M059J (cell line): ENCODE data around the gene SRPX2. TPM values are rescaled to one million over a fixed set of nuclear protein-coding genes. Genes with fewer than 3 reads are reported as not detected.

ENCODE experiments used
- DNase-seq: peaks from one replicate; pipeline ENCODE4 v3.0.0-alpha.2; 2012; ENCODE audit warnings: low read depth
- total RNA-seq: library from RNA; depleted of rRNA; stranded (reverse); fragments of >200 nt; shearing (Covaris generic); gene quantifications from 2 replicates; pipeline ENCODE4 v1.2.3, GENCODE V29; 2014; rRNA removed

SRPX2 gene
- 58.5 and 81.9 TPM in 2 replicates for total RNA-seq

GRCh38 chrX:100643956-100644860 lies at the start of gene SRPX2:
TSS of gene SRPX2 (plus strand) at chrX:100644199. CDS start at chrX:100646323, 2,124 bp downstream.
- DNase-seq: peak; percentile 92

- no peak for DNase-seq
Measured at GRCh38 chrX:100596601-100597000, 47.4 kb upstream of the SRPX2 start.

GRCh38 chrX:100599456-100599855 lies 44.5 kb upstream of the SRPX2 start:
- no peak for DNase-seq

GRCh38 chrX:100600340-100600739 lies 43.7 kb upstream of the SRPX2 start:
- DNase-seq: no peak

GRCh38 chrX:100600758-100601157 lies 43.2 kb upstream of the SRPX2 start:
- no peak for DNase-seq

- DNase-seq: no peak
Measured at GRCh38 chrX:100606753-100607152, 37.2 kb upstream of the SRPX2 start.

- no peak for DNase-seq
Measured at GRCh38 chrX:100609591-100609990, 34.4 kb upstream of the SRPX2 start.

GRCh38 chrX:100611951-100612350 lies 32.0 kb upstream of the SRPX2 start:
- DNase-seq: no peak

GRCh38 chrX:100615005-100615404 lies 29.0 kb upstream of the SRPX2 start:
- peak; percentile 72 for DNase-seq

GRCh38 chrX:100623001-100623400 lies 21.0 kb upstream of the SRPX2 start:
- DNase-seq: no peak

- DNase-seq: peak; percentile 10
Measured at GRCh38 chrX:100625985-100626491, 18.0 kb upstream of the SRPX2 start.

GRCh38 chrX:100635040-100635439 lies 9.0 kb upstream of the SRPX2 start:
- no peak for DNase-seq

- no peak for DNase-seq
Measured at GRCh38 chrX:100635989-100636320, 8.0 kb upstream of the SRPX2 start.

- DNase-seq: peak; percentile 90
Measured at GRCh38 chrX:100636321-100636991, 7.5 kb upstream of the SRPX2 start, which contains the start of gene TSPAN6. TSS of gene TSPAN6 (minus strand) at chrX:100636806. CDS start at chrX:100636694, 112 bp downstream.

GRCh38 chrX:100642290-100642689 lies 1.7 kb upstream of the SRPX2 start:
- peak; percentile 69 for DNase-seq

GRCh38 chrX:100643212-100643611 lies 787 bp upstream of the SRPX2 start:
- no peak for DNase-seq

- peak; percentile 92 for DNase-seq
Measured at GRCh38 chrX:100645106-100645505, 1.1 kb downstream of the SRPX2 start.

- peak; percentile 60 for DNase-seq
Measured at GRCh38 chrX:100647095-100647494, 3.1 kb downstream of the SRPX2 start.

GRCh38 chrX:100647739-100648138 lies 3.7 kb downstream of the SRPX2 start:
- no peak for DNase-seq

GRCh38 chrX:100648458-100649417 lies 4.7 kb downstream of the SRPX2 start:
- DNase-seq: peak; percentile 62

- peak; percentile 77 for DNase-seq
Measured at GRCh38 chrX:100649550-100650356, 5.8 kb downstream of the SRPX2 start.
